ENCODE data around the gene TCERG1.
A peak's percentile ranks its signal among the peaks of the same experiment; 100 is the strongest.

Gene TCERG1

DNA sequence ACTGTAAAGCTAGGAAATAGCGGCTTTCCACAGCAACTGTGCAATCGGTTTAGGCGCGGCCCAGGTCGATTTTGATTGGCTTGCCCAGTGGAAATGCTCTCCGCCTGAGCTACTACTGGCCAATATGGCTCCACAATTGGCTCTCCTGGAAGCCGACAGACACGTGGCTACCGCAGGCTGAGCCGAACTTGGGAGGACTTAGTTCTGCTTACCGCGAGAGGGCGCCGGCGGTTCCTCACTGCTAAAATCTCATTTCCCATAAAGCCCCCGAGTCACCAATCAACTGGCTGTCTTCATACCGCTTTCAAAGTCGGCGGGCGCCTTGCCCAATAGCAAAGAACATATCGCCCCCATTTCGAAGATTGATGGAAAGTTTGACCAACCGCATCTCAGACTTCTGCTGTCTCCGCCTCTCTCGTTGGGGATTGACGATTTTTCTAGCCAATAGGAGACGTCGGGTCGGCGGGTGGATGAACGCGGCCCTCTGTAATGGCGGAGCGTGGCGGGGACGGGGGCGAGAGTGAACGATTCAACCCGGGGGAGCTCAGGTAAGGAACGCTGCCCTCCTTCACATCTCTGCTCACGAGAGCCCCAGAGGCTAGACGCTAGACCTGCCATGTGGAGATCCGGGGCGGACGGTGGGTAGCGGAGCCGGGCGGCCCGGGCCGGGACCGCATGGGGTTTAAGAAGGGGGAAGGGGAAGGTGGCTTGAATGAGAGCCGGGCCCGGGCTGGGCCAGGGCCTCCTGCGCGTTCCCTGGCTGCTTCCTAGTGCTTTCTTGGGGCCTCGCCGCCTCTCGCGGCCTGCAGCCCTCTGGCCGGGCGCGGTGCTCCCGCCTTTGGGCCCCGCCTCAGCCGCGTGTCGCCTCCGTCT is at the start of gene TCERG1:
TCERG1 (plus strand) TSS at position 473 of the 873 bp plus-strand sequence; CDS start at position 490, 17 bp downstream.
- Histone ChIP-seq H3K36me3 (ENCODE audit: control insufficient read depth, insufficient read depth, low read length) (no peaks in the 10 kb centered on the region), H3K27me3 (replicated peaks; ENCODE audit: control insufficient read depth, insufficient read depth, low read length) (no peaks in the 10 kb centered on the region), H3K4me3 (replicated peaks; ENCODE audit: low read depth, low read length) (peak within 1 kb of the TSS; percentile 98)
- DNase-seq (ENCODE audit: extremely low read depth, insufficient read length): peak; percentile 90
- TF ChIP-seq CTCF (IDR thresholded peaks at IDR 0.05; ENCODE audit: insufficient read depth, low read length, poor library complexity, severe bottlenecking): peak; percentile 73

DNA sequence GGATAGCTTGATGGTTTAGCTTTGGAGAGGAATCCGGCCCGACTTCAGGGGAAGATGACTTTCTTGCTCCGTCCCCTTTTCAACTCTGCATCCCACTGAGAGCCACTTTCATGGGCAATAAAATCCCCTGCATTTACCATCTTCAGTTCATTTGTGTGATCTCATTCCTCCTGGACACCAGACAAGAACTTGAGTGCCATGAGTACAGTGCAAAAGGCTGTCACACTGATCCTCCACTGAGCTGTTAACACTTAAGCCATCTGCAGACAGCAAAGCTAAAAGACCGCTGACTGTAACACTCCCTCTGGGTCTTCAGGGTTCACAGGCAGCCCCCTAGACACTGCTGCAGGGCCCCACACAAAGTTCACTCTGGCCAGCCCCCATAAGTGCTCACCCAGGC is 48.3 kb upstream of the TCERG1 start:
- Histone ChIP-seq H3K36me3 (ENCODE audit: control insufficient read depth, insufficient read depth, low read length) (no peaks in the 10 kb centered on the region), H3K27me3 (replicated peaks; ENCODE audit: control insufficient read depth, insufficient read depth, low read length) (peaks cover 5% of the 10 kb centered on the region; the same call in 1 of the 2 replicates), H3K4me3 (replicated peaks; ENCODE audit: low read depth, low read length) (no peak overlapping the region)
- TF ChIP-seq CTCF (IDR thresholded peaks at IDR 0.05; ENCODE audit: insufficient read depth, low read length, poor library complexity, severe bottlenecking): no peak
- DNase-seq (ENCODE audit: extremely low read depth, insufficient read length): no peak

GRCh38 chr5:146399481-146399880 is 47.7 kb upstream of the TCERG1 start:
- Histone ChIP-seq H3K27me3 (replicated peaks; ENCODE audit: control insufficient read depth, insufficient read depth, low read length) (peaks cover 5% of the 10 kb centered on the region; the same call in 1 of the 2 replicates), H3K36me3 (ENCODE audit: control insufficient read depth, insufficient read depth, low read length) (no peaks in the 10 kb centered on the region), H3K4me3 (replicated peaks; ENCODE audit: low read depth, low read length) (no peak overlapping the region)
- DNase-seq (ENCODE audit: extremely low read depth, insufficient read length): no peak
- TF ChIP-seq CTCF (IDR thresholded peaks at IDR 0.05; ENCODE audit: insufficient read depth, low read length, poor library complexity, severe bottlenecking): no peak

DNA sequence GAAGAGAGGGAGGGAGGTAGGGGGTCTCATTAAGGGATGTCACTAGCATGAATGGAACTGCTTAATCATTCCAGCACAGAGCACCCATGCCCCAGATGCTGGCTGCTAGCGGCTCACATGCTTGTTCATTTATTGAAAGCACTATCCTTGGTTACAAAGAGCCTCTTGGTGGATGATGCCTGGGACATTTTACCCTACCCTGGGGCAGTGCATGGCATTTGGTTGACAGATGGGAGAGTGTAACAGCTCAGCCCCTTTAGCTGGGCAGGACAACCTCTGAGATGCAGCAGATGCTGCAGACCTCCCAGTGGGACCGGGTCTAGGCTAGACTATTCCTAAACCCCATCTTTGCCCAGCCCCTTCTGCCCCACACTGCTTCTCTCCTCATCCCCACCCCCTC is 46.9 kb upstream of the TCERG1 start:
- peaks cover 5% of the 10 kb centered on the region; the same call in 1 of the 2 replicates for H3K27me3 ChIP-seq (replicated peaks; ENCODE audit: control insufficient read depth, insufficient read depth, low read length)
- TF ChIP-seq CTCF (IDR thresholded peaks at IDR 0.05; ENCODE audit: insufficient read depth, low read length, poor library complexity, severe bottlenecking): no peak
- no peak overlapping the region for H3K4me3 ChIP-seq (replicated peaks; ENCODE audit: low read depth, low read length)
- H3K36me3 ChIP-seq (ENCODE audit: control insufficient read depth, insufficient read depth, low read length): no peaks in the 10 kb centered on the region
- no peak for DNase-seq (ENCODE audit: extremely low read depth, insufficient read length)

- no peak for TF ChIP-seq CTCF (IDR thresholded peaks at IDR 0.05; ENCODE audit: insufficient read depth, low read length, poor library complexity, severe bottlenecking)
Observed at GRCh38 chr5:146401021-146401420, 46.1 kb upstream of the TCERG1 start.

More at GRCh38 chr5:146401021-146401420, 46.1 kb upstream of the TCERG1 start:
- Histone ChIP-seq H3K36me3 (ENCODE audit: control insufficient read depth, insufficient read depth, low read length) (no peaks in the 10 kb centered on the region), H3K27me3 (replicated peaks; ENCODE audit: control insufficient read depth, insufficient read depth, low read length) (peaks cover 5% of the 10 kb centered on the region; the same call in 1 of the 2 replicates), H3K4me3 (replicated peaks; ENCODE audit: low read depth, low read length) (no peak overlapping the region)
- no peak for DNase-seq (ENCODE audit: extremely low read depth, insufficient read length)

Measured in GM06990 (cell line).